HEK293 (cell line): ENCODE measurements around the gene GPX4.

Experiments
- CTCF ChIA-PET: fragments of 350-600 bp; formaldehyde crosslinking; extraction: SDS; loops from one replicate; lab custom pipeline; 2021; ENCODE audit warnings: antibody characterized with exemption; lab: Yijun Ruan, JAX
- POLR2A ChIA-PET: fragments of 300-600 bp; formaldehyde crosslinking; extraction: SDS; loops from one replicate; lab custom pipeline; 2020; ENCODE audit warnings: antibody characterized with exemption, inconsistent platforms; lab: Yijun Ruan, JAX
- H3K27ac ChIP-seq: fragments of 200-500 bp; sonication (Bioruptor generic); 2 replicates; pipeline ENCODE4 v1.5.1; 2014; ENCODE audit warnings: low read depth, low read length, control low read depth, inconsistent platforms; ENCODE audit errors: extremely low read depth
- H3K36me3 ChIP-seq, 2 experiments: fragments of 200-500 bp in 1 of 2; sonication (Bioruptor generic) in 1 of 2; 1 replicate in 1 of 2; 2 replicates in 1 of 2; pipeline ENCODE4 v1.5.1; 2014 to 2017; ENCODE audit warnings: inconsistent platforms in 2 of 2, low read length in 2 of 2; ENCODE audit not compliant: control insufficient read depth in 2 of 2, insufficient read depth in 1 of 2
- H3K4me1 ChIP-seq: fragments of 200-500 bp; sonication (Bioruptor generic); 2 replicates; pipeline ENCODE4 v1.5.1; 2014; ENCODE audit warnings: mild to moderate bottlenecking, low read length, inconsistent platforms; ENCODE audit not compliant: control insufficient read depth, insufficient read depth
- H3K4me3 ChIP-seq: 2 replicates; pipeline ENCODE4 v1.5.1; 2011; ENCODE audit warnings: low read depth, mild to moderate bottlenecking, control low read depth, low read length, moderate library complexity
- H3K9me3 ChIP-seq: fragments of 200-500 bp; sonication (Bioruptor generic); 2 replicates; pipeline ENCODE4 v1.5.1; 2014; ENCODE audit warnings: low read depth, low read length, inconsistent platforms; ENCODE audit not compliant: control insufficient read depth, insufficient read depth
- GLI4 ChIP-seq: fragments of 450-650 bp; formaldehyde crosslinking; IDR thresholded peaks from 2 replicates; pipeline ENCODE4 v1.5.1; 2016; ENCODE audit warnings: missing biosample characterization, missing genetic modification characterization
- IKZF3 ChIP-seq: fragments of 450-650 bp; IDR thresholded peaks from 2 replicates; pipeline ENCODE4 v1.5.0; 2018; ENCODE audit warnings: missing biosample characterization, mild to moderate bottlenecking, missing genetic modification characterization, moderate library complexity
- KLF7 ChIP-seq: fragments of 450-650 bp; formaldehyde crosslinking; IDR thresholded peaks from 2 replicates; pipeline ENCODE4 v1.5.1; 2016; ENCODE audit warnings: missing biosample characterization, missing genetic modification characterization, borderline replicate concordance
- KLF8 ChIP-seq: fragments of 450-650 bp; formaldehyde crosslinking; IDR thresholded peaks from 2 replicates; pipeline ENCODE4 v1.5.1; 2016; ENCODE audit warnings: missing biosample characterization, missing genetic modification characterization
- ZBTB20 ChIP-seq: fragments of 450-650 bp; formaldehyde crosslinking; IDR thresholded peaks from 2 replicates; pipeline ENCODE4 v1.5.1; 2016; ENCODE audit warnings: missing biosample characterization, missing genetic modification characterization
- ZEB2 ChIP-seq: fragments of 450-650 bp; formaldehyde crosslinking; IDR thresholded peaks from 2 replicates; pipeline ENCODE4 v1.5.1; 2016; ENCODE audit warnings: missing biosample characterization, missing genetic modification characterization
- ZNF155 ChIP-seq: fragments of 450-650 bp; formaldehyde crosslinking; IDR thresholded peaks from 2 replicates; pipeline ENCODE4 v1.5.1; 2016; ENCODE audit warnings: missing biosample characterization, missing genetic modification characterization
- ZNF157 ChIP-seq: fragments of 450-650 bp; formaldehyde crosslinking; IDR thresholded peaks from 2 replicates; pipeline ENCODE4 v1.5.1; 2016; ENCODE audit warnings: missing biosample characterization, missing genetic modification characterization
- ZNF169 ChIP-seq: fragments of 450-650 bp; formaldehyde crosslinking; IDR thresholded peaks from 2 replicates; pipeline ENCODE4 v1.5.1; 2016; ENCODE audit warnings: missing biosample characterization, missing genetic modification characterization
- ZNF202 ChIP-seq: fragments of 450-650 bp; formaldehyde crosslinking; IDR thresholded peaks from 2 replicates; pipeline ENCODE4 v1.5.1; 2016; ENCODE audit warnings: missing biosample characterization, missing genetic modification characterization, borderline replicate concordance
- ZNF24 ChIP-seq: fragments of 450-650 bp; formaldehyde crosslinking; IDR thresholded peaks from 2 replicates; pipeline ENCODE4 v1.5.1; 2016; ENCODE audit warnings: missing biosample characterization, missing genetic modification characterization
- ZNF341 ChIP-seq: fragments of 450-650 bp; formaldehyde crosslinking; IDR thresholded peaks from 2 replicates; pipeline ENCODE4; 2016; ENCODE audit warnings: low read depth, missing biosample characterization, missing genetic modification characterization
- ZNF362 ChIP-seq: fragments of 450-650 bp; formaldehyde crosslinking; IDR thresholded peaks from 2 replicates; pipeline ENCODE4 v1.5.1; 2016; ENCODE audit warnings: missing biosample characterization, missing genetic modification characterization
- ZNF37A ChIP-seq: fragments of 450-650 bp; IDR thresholded peaks from 2 replicates; pipeline ENCODE4 v1.5.1; 2018; ENCODE audit warnings: missing biosample characterization, missing genetic modification characterization
- ZNF391 ChIP-seq: fragments of 450-650 bp; formaldehyde crosslinking; IDR thresholded peaks from 2 replicates; pipeline ENCODE4 v1.5.1; 2016; ENCODE audit warnings: low read depth, missing biosample characterization, missing genetic modification characterization, borderline replicate concordance
- ZNF423 ChIP-seq: fragments of 450-650 bp; formaldehyde crosslinking; IDR thresholded peaks from 2 replicates; pipeline ENCODE4 v1.5.1; 2016; ENCODE audit warnings: missing biosample characterization, missing genetic modification characterization
- ZNF48 ChIP-seq: fragments of 450-650 bp; formaldehyde crosslinking; IDR thresholded peaks from 2 replicates; pipeline ENCODE4 v1.5.1; 2016; ENCODE audit warnings: missing biosample characterization, missing genetic modification characterization
- ZNF558 ChIP-seq: fragments of 450-650 bp; formaldehyde crosslinking; IDR thresholded peaks from 2 replicates; pipeline ENCODE4 v1.5.1; 2016; ENCODE audit warnings: missing biosample characterization, missing genetic modification characterization
- ZNF600 ChIP-seq: fragments of 450-650 bp; formaldehyde crosslinking; IDR thresholded peaks from 2 replicates; pipeline ENCODE4 v1.5.1; 2016; ENCODE audit warnings: missing biosample characterization, missing genetic modification characterization
- ZNF639 ChIP-seq: fragments of 450-650 bp; formaldehyde crosslinking; IDR thresholded peaks from 2 replicates; pipeline ENCODE4 v1.5.1; 2016; ENCODE audit warnings: missing biosample characterization, missing genetic modification characterization
- TF ChIP-seq, protein P1 (sequence below): fragments of 450-650 bp; formaldehyde crosslinking; IDR thresholded peaks from 2 replicates; pipeline ENCODE4 v1.5.0; 2017; ENCODE audit warnings: missing biosample characterization, missing genetic modification characterization, borderline replicate concordance
- TF ChIP-seq, protein P2 (sequence below): fragments of 450-650 bp; formaldehyde crosslinking; IDR thresholded peaks from 2 replicates; pipeline ENCODE4 v1.5.1; 2017; ENCODE audit warnings: missing biosample characterization, missing genetic modification characterization

The GPX4 gene

GRCh38 chr19:1129535-1129934 is 25.7 kb downstream of the GPX4 start (continued):
- TF ChIP-seq, protein P1, sequence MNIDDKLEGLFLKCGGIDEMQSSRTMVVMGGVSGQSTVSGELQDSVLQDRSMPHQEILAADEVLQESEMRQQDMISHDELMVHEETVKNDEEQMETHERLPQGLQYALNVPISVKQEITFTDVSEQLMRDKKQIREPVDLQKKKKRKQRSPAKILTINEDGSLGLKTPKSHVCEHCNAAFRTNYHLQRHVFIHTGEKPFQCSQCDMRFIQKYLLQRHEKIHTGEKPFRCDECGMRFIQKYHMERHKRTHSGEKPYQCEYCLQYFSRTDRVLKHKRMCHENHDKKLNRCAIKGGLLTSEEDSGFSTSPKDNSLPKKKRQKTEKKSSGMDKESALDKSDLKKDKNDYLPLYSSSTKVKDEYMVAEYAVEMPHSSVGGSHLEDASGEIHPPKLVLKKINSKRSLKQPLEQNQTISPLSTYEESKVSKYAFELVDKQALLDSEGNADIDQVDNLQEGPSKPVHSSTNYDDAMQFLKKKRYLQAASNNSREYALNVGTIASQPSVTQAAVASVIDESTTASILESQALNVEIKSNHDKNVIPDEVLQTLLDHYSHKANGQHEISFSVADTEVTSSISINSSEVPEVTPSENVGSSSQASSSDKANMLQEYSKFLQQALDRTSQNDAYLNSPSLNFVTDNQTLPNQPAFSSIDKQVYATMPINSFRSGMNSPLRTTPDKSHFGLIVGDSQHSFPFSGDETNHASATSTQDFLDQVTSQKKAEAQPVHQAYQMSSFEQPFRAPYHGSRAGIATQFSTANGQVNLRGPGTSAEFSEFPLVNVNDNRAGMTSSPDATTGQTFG = no peak
- no peak for TF ChIP-seq ZNF169 (tag by site-specific recombination)

GRCh38 chr19:1130771-1131717 is 27.2 kb downstream of the GPX4 start:
- peaks cover 0 to 25% of the 10 kb centered on the region in 2 experiments; a peak in 2 of 3 replicates for H3K36me3 ChIP-seq
- TF ChIP-seq KLF7 (tag by site-specific recombination) = no peak
- TF ChIP-seq ZNF639 (tag by site-specific recombination) = no peak
- TF ChIP-seq, protein P2, sequence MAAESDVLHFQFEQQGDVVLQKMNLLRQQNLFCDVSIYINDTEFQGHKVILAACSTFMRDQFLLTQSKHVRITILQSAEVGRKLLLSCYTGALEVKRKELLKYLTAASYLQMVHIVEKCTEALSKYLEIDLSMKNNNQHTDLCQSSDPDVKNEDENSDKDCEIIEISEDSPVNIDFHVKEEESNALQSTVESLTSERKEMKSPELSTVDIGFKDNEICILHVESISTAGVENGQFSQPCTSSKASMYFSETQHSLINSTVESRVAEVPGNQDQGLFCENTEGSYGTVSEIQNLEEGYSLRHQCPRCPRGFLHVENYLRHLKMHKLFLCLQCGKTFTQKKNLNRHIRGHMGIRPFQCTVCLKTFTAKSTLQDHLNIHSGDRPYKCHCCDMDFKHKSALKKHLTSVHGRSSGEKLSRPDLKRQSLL (tag by site-specific recombination) = peak; percentile 24; the same call in 1 of the 2 replicates
- TF ChIP-seq, protein P1 = no peak
- no peak for TF ChIP-seq ZNF423
- no peak for TF ChIP-seq ZNF558 (tag by site-specific recombination)
- no peak for TF ChIP-seq ZBTB20
- peak; percentile 82 for TF ChIP-seq ZNF600
- TF ChIP-seq ZNF391 (tag by site-specific recombination) = no peak
- TF ChIP-seq ZEB2 (tag by site-specific recombination) = no peak
- H3K4me3 ChIP-seq = no peak overlapping the region
- ChIA-PET POLR2A (interaction anchor here (0.6 to 0.9 kb wide), 2 partner anchors 28 to 91 kb away, joined by 3 read pairs; partner anchors contain the start of gene ABCA7), CTCF (interaction anchor here (0.5 to 1.3 kb wide), 2 partner anchors 18 to 99 kb away, joined by 3 to 5 read pairs; no protein-coding TSS in a partner anchor)
- H3K4me1 ChIP-seq = 0 out of 2 replicates have a peak, but pooled peaks cover 2% of the 10 kb centered on the region
- H3K27ac ChIP-seq = no peak overlapping the region
- H3K9me3 ChIP-seq = no peaks in the 10 kb centered on the region

GRCh38 chr19:1131718-1132551 is 28.1 kb downstream of the GPX4 start:
- H3K27ac ChIP-seq = no peak overlapping the region
- POLR2A ChIA-PET = interaction anchor here (0.6 kb wide), 1 partner anchor 29 kb away, joined by 3 read pairs; no protein-coding TSS in a partner anchor
- TF ChIP-seq GLI4 (tag by site-specific recombination) (no peak), ZNF362 (tag by site-specific recombination) (no peak), ZNF341 (tag by site-specific recombination) (no peak), ZNF202 (tag by site-specific recombination) (no peak), ZNF37A (tag by site-specific recombination) (no peak), KLF8 (tag by site-specific recombination) (no peak), ZNF48 (tag by site-specific recombination) (no peak), ZNF157 (tag by site-specific recombination) (no peak), ZNF24 (tag by site-specific recombination) (no peak), ZNF155 (tag by site-specific recombination) (no peak), IKZF3 (no peak)

More at GRCh38 chr19:1131718-1132551, 28.1 kb downstream of the GPX4 start:
- Histone ChIP-seq H3K9me3 (no peaks in the 10 kb centered on the region), H3K4me3 (peak overlapping the region; percentile 26), H3K4me1 (0 out of 2 replicates have a peak, but pooled peaks cover 2% of the 10 kb centered on the region), H3K36me3 (peaks cover 0 to 19% of the 10 kb centered on the region in 2 experiments; a peak in 2 of 3 replicates)
- CTCF ChIA-PET = interaction anchor here (0.6 to 1.3 kb wide), 2 partner anchors 18 to 19 kb away, joined by 4 to 5 read pairs; no protein-coding TSS in a partner anchor
